ENCODE data around the gene AMN1. TPM values are rescaled to one million over a fixed set of nuclear protein-coding genes. Genes with fewer than 3 reads are reported as not detected.
"Not testable (repeated sequence)": the region's sequence is repeated elsewhere in the genome, so short reads cannot be mapped to it uniquely, and the experiment has no call there.

AMN1 gene
- total RNA-seq, 4 donors from 2014 or later = 6.8 to 27.6 (median 10.0) TPM

GRCh38 chr12:31732926-31733548, 4.2 kb upstream of the AMN1 start:
- no peak for TF ChIP-seq CTCF (IDR thresholded peaks at IDR 0.05)
- no peak for ATAC-seq (ENCODE audit: low FRiP score)
- no peak for DNase-seq (ENCODE audit: low spot score)

- ATAC-seq (ENCODE audit: low FRiP score) = not testable (repeated sequence)
These were observed 2.4 kb upstream of the AMN1 start for GRCh38 chr12:31731203-31731602.

GRCh38 chr12:31729705-31730104, 884 bp upstream of the AMN1 start:
- TF ChIP-seq CTCF (IDR thresholded peaks at IDR 0.05) = no peak
- DNase-seq (ENCODE audit: low spot score) = no peak
- no peak for ATAC-seq (ENCODE audit: low FRiP score)

More at GRCh38 chr12:31731203-31731602, 2.4 kb upstream of the AMN1 start:
- not testable (repeated sequence) for DNase-seq (ENCODE audit: low spot score)

GRCh38 chr12:31728289-31728916, 418 bp downstream of the AMN1 start:
- ATAC-seq (ENCODE audit: low FRiP score) (peak; percentile 26), DNase-seq (ENCODE audit: low spot score) (no peak)
- TF ChIP-seq CTCF (IDR thresholded peaks at IDR 0.05) = no peak

- ATAC-seq (ENCODE audit: low FRiP score) (no peak), DNase-seq (ENCODE audit: low spot score) (no peak)
- no peak for TF ChIP-seq CTCF (IDR thresholded peaks at IDR 0.05)
These were observed 1.6 kb downstream of the AMN1 start for GRCh38 chr12:31727192-31727591.

- no peak for TF ChIP-seq CTCF (IDR thresholded peaks at IDR 0.05)
- ATAC-seq (ENCODE audit: low FRiP score) (no peak), DNase-seq (ENCODE audit: low spot score) (no peak)
These were observed 2.2 kb downstream of the AMN1 start for GRCh38 chr12:31726575-31726974.

- no peak for ATAC-seq (ENCODE audit: low FRiP score)
These were observed 4.3 kb downstream of the AMN1 start for GRCh38 chr12:31724557-31724956.

More at GRCh38 chr12:31724557-31724956, 4.3 kb downstream of the AMN1 start:
- no peak for TF ChIP-seq CTCF (IDR thresholded peaks at IDR 0.05)
- DNase-seq (ENCODE audit: low spot score) = no peak
